Measurements from ENCODE around the gene NEK4. TPM values are rescaled to one million over a fixed set of nuclear protein-coding genes. Genes with fewer than 3 reads are reported as not detected.
A peak's percentile ranks its signal among the peaks of the same experiment; 100 is the strongest.

Gene NEK4
- total and polyA plus RNA-seq, 2 of the 13 experiments (the other 11 are each of a cell fraction or from before 2014, with no cell fraction given) = 16.5 to 38.0 TPM

DNA sequence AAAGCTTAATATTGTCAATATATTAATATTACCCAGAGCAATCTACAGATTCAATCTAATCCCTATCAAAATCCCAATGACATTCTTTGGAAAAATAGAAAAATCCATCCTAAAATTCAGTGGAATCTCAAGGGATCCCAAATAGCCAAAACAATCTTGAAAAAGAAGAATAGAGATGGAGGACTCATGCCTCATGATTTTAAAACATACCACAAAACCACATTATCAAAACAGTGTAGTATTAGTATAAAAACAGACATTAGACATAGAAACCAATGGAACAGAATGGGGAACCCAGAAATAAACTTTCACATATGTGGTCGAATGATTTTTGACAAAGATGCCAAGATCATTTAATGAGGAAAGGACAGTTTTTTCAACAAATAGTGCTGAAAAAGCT is 14.6 kb downstream of the NEK4 start:
- TF ChIP-seq, protein P1, sequence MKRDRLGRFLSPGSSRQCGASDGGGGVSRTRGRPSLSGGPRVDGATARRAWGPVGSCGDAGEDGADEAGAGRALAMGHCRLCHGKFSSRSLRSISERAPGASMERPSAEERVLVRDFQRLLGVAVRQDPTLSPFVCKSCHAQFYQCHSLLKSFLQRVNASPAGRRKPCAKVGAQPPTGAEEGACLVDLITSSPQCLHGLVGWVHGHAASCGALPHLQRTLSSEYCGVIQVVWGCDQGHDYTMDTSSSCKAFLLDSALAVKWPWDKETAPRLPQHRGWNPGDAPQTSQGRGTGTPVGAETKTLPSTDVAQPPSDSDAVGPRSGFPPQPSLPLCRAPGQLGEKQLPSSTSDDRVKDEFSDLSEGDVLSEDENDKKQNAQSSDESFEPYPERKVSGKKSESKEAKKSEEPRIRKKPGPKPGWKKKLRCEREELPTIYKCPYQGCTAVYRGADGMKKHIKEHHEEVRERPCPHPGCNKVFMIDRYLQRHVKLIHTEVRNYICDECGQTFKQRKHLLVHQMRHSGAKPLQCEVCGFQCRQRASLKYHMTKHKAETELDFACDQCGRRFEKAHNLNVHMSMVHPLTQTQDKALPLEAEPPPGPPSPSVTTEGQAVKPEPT (CRISPR knock-in tag; IDR thresholded peaks at IDR 0.05; ENCODE audit: low read depth) = no peak
- Histone ChIP-seq H2AFZ (ENCODE audit: low read length) (no peak overlapping the region), H3K79me2 (ENCODE audit: insufficient read depth, low read length) (no peaks in the 10 kb centered on the region), H3K27me3 (ENCODE audit: control insufficient read depth in 1 of 2, insufficient read depth in 2 of 2, low read length in 2 of 2) (no peaks in the 10 kb centered on the region), H3K9ac (ENCODE audit: insufficient read depth, low read depth, low read length) (no peak overlapping the region), H3K4me3 (replicated peaks in 1 of 3; ENCODE audit: insufficient read depth in 1 of 3, low read depth in 2 of 3, low read length in 3 of 3) (no peak overlapping the region), H3K9me3 (ENCODE audit: low read length) (no peaks in the 10 kb centered on the region), H3K4me2 (ENCODE audit: low read depth, low read length) (no peak overlapping the region), H3K27ac (ENCODE audit: extremely low read length, insufficient read depth, low read length) (no peak overlapping the region), H4K20me1 (ENCODE audit: insufficient read depth, low read length) (no peaks in the 10 kb centered on the region), H3K4me1 (ENCODE audit: insufficient read depth, low read length) (peaks cover 11% of the 10 kb centered on the region), H3K36me3 (replicated peaks in 1 of 2; ENCODE audit: control insufficient read depth in 1 of 2, insufficient read depth in 2 of 2, low read length in 2 of 2) (peaks cover 5 to 44% of the 10 kb centered on the region in 2 experiments; a peak in 3 of 5 replicates)
- intact Hi-C loops (cut with micrococcal nuclease; ENCODE audit: unreplicated experiment) = no loop called here
- 90% methylated on average over 1 of the region's 1 CpG for WGBS (ENCODE audit: low lambda C conversion rate)
- no peak for FAIRE-seq
- CTCF ChIA-PET (ENCODE audit: low intra/inter-chr PET ratio, low total read pairs) = no interaction called here
- POLR2A ChIA-PET = no interaction called here
- DNase-seq (ENCODE audit: low spot score) = no peak
- in situ Hi-C loops (cut with HindIII; ENCODE audit: extremely low pct_ligation_motif_present, low pct_unique_long_range_greater_than_20kb) = no loop called here
- no TSS peak for BruUV-seq (replicated peaks)
- ATAC-seq = no peak

DNA sequence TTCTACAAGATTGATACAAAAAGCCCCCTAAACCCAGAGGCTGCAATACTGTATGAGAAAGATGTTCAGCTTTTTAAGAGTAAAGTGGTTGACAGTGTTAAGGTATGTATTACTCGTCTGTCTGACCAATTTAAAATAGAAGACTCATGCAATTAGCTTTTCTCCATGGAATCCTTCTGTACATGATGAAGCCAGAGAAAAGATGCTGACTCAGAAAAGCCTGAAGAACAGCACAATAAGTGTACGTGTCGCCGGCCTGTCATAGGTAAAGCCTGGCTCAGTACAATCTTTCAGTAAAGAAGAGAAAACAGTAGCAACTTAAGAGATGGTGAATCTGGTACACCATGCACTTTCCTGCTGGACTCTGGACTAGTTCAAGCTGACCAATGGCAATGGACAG is 16.4 kb downstream of the NEK4 start:
- ATAC-seq (no peak), FAIRE-seq (no peak), DNase-seq (ENCODE audit: low spot score) (no peak)
- no peak overlapping the region for H3K9ac ChIP-seq (ENCODE audit: insufficient read depth, low read depth, low read length)
- ChIA-PET POLR2A (no interaction called here), CTCF (ENCODE audit: low intra/inter-chr PET ratio, low total read pairs) (no interaction called here)
- peaks cover 5 to 54% of the 10 kb centered on the region in 2 experiments; a peak in 3 of 5 replicates for H3K36me3 ChIP-seq (replicated peaks in 1 of 2; ENCODE audit: control insufficient read depth in 1 of 2, insufficient read depth in 2 of 2, low read length in 2 of 2)
- H2AFZ ChIP-seq (ENCODE audit: low read length) = no peak overlapping the region
- no peaks in the 10 kb centered on the region for H3K9me3 ChIP-seq (ENCODE audit: low read length)
- intact Hi-C loops (cut with micrococcal nuclease; ENCODE audit: unreplicated experiment) (no loop called here), in situ Hi-C loops (cut with HindIII; ENCODE audit: extremely low pct_ligation_motif_present, low pct_unique_long_range_greater_than_20kb) (no loop called here)
- BruUV-seq (replicated peaks) = no TSS peak
- H3K79me2 ChIP-seq (ENCODE audit: insufficient read depth, low read length) = no peaks in the 10 kb centered on the region
- TF ChIP-seq ZNF329 (CRISPR knock-in tag; IDR thresholded peaks at IDR 0.05; ENCODE audit: low read depth) = no peak
- TF ChIP-seq ZNF431 (CRISPR knock-in tag; IDR thresholded peaks at IDR 0.05; ENCODE audit: borderline replicate concordance, low read depth) = no peak
- TF ChIP-seq MAFF (IDR thresholded peaks at IDR 0.05; ENCODE audit: low read depth, low read length) = 0 out of 2 replicates have a peak, but pooled peaks have one; percentile 37
- TF ChIP-seq MAFK (conservative IDR thresholded peaks at IDR 0.05 in 1 of 2, IDR thresholded peaks at IDR 0.05 in 1 of 2; ENCODE audit: low read length in 2 of 2) = peak; percentile 25 to 68; a peak in 2 of 4 replicates
- no peak for TF ChIP-seq ZNF674 (CRISPR knock-in tag; IDR thresholded peaks at IDR 0.05; ENCODE audit: low read depth)
- TF ChIP-seq ZKSCAN1 (IDR thresholded peaks at IDR 0.05; ENCODE audit: low read length) = no peak
- TF ChIP-seq CENPX (CRISPR knock-in tag; IDR thresholded peaks at IDR 0.05) = no peak
- no peak overlapping the region for H3K4me3 ChIP-seq (replicated peaks in 1 of 3; ENCODE audit: insufficient read depth in 1 of 3, low read depth in 2 of 3, low read length in 3 of 3)
- no peak overlapping the region for H3K27ac ChIP-seq (ENCODE audit: extremely low read length, insufficient read depth, low read length)
- 92% methylated on average over 4 of the region's 4 CpGs for WGBS (ENCODE audit: low lambda C conversion rate)
- no peaks in the 10 kb centered on the region for H4K20me1 ChIP-seq (ENCODE audit: insufficient read depth, low read length)
- H3K4me1 ChIP-seq (ENCODE audit: insufficient read depth, low read length) = peaks cover 11% of the 10 kb centered on the region
- no peak overlapping the region for H3K4me2 ChIP-seq (ENCODE audit: low read depth, low read length)
- no peaks in the 10 kb centered on the region for H3K27me3 ChIP-seq (ENCODE audit: control insufficient read depth in 1 of 2, insufficient read depth in 2 of 2, low read length in 2 of 2)

Measured in HepG2 (cell line).